Measurements from ENCODE around the gene C11orf58.

Gene C11orf58

DNA sequence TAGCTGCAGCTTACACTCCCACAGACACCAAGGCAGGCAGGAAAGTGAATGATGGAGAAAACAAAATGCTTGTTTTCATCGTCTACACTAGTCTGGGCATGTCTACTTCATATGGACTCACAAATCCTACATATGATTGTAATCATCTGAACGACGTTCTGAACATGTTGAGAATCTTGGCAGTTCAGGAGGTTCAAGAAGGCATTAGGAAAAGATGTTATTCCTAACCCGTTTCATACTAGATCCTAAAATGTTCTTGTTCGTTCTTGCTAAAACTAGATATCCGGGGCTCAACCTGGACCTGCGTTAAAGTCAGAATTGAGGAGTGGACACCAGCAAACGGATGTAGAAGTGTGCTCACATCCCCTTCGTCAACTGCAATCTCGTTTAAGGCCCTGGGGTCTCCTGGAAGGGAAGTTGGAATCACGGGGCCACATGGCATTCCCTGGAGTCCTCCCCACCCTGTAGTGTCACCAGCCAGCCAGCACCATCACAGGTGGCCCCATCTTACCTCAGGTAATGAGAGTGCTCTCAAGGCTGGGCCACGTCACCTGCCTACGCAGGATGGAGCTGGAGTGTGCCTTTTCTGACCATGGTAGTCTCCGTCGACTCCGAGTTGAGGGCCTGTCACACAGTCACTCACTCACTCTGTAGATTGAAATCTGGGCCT lies 37.3 kb downstream of the C11orf58 start:
- H3K36me3 Mint-ChIP-seq (ENCODE audit: low read depth), result no peaks in the 10 kb centered on the region
- H3K4me1 Mint-ChIP-seq (ENCODE audit: low read depth), result no peaks in the 10 kb centered on the region
- H3K9me3 Mint-ChIP-seq, result no peaks in the 10 kb centered on the region
- no peak overlapping the region for H3K4me3 Mint-ChIP-seq
- H3K27me3 Mint-ChIP-seq (ENCODE audit: low read depth), result no peaks in the 10 kb centered on the region
- H3K27ac Mint-ChIP-seq, result no peak overlapping the region

DNA sequence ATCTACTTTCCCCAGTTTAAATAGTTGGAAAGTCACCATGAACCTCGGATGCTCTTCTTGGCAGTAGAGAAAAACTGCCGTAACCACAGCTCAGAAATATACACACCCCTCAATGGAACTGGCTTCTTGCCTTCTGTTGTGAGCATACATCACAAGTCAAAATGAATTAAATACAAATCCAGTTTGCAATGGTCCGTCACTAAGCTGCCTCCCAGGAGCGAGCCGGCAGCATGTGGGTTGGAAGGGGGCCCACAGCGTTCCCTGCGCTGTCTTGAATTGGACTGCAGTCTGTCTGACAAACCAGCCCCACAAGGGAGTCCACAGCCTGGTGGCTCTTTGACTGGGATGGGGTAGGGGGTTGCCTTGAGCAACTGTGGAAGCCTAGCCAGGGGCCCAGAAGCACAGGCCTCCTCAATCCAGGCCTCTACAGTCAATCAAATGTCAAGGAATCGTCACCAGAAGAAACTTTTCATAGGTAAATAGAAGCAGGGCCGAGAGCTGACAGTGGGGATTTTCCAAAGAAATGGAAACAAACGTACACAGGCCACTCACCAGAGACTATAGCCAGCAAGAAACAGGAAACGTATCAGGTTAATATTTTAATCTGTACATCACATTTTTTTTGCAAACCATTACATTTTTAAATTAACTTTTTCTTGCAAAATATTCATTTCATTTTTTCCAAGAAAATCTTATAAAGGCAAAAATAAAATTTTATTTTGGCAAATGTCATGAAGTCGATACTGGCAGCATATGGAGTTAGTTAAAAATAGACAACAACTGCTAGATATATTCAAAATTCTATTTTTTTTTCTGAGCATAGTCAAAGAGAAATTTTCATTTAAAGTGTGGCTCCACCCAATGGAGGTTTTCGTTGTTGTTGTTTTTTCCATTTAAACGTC lies 38.5 kb downstream of the C11orf58 start:
- no peak overlapping the region for H3K27ac Mint-ChIP-seq
- H3K9me3 Mint-ChIP-seq, result no peaks in the 10 kb centered on the region

DNA sequence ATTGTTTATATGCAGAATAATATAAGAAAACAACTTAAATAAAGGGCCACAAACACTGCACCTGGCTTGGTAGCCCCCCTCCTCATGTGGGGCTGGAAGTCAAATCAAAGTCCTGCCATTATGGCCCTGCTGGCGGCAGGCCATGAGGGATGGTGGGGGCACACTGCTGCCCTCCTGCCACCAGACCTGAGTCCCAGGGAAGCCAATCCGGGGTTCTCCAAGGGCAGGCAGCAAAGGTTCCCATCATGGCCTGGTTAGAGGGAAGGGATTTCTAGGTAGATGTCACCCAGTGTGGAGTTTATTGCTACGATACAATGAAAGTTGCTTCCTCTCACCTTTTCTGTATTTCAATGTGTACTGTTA lies 39.1 kb downstream of the C11orf58 start:
- Mint-ChIP-seq H3K27me3 (ENCODE audit: low read depth) (no peaks in the 10 kb centered on the region), H3K36me3 (ENCODE audit: low read depth) (no peaks in the 10 kb centered on the region), H3K4me1 (ENCODE audit: low read depth) (no peaks in the 10 kb centered on the region), H3K4me3 (no peak overlapping the region), H3K9me3 (no peaks in the 10 kb centered on the region), H3K27ac (no peak overlapping the region)

More for the DNA sequence above, 38.5 kb downstream of the C11orf58 start:
- Mint-ChIP-seq H3K36me3 (ENCODE audit: low read depth) (no peaks in the 10 kb centered on the region), H3K4me1 (ENCODE audit: low read depth) (no peaks in the 10 kb centered on the region), H3K4me3 (no peak overlapping the region), H3K27me3 (ENCODE audit: low read depth) (no peaks in the 10 kb centered on the region)

DNA sequence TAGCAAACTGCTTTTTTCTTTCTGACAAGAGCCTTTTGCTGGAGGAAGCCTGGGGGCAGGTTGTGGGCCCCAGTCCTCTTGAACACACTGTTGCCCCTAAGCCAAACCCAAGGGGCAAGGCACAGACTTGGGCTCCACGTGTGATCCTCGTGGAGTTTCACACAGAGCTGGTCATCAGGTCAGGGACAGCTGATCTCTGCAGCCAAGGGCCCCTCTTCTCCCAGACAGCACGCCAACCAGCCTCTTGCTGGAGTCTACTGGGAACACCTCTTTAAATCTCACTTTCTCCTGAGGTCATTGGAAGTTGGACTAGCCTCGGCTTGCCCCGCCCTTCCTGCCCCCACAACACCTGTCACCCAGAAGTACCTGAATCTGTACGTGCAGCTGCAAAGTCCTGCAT lies 39.8 kb downstream of the C11orf58 start:
- H3K36me3 Mint-ChIP-seq (ENCODE audit: low read depth), result no peaks in the 10 kb centered on the region
- no peaks in the 10 kb centered on the region for H3K4me1 Mint-ChIP-seq (ENCODE audit: low read depth)
- no peaks in the 10 kb centered on the region for H3K27me3 Mint-ChIP-seq (ENCODE audit: low read depth)
- H3K27ac Mint-ChIP-seq, result no peak overlapping the region
- H3K9me3 Mint-ChIP-seq, result no peaks in the 10 kb centered on the region
- no peak overlapping the region for H3K4me3 Mint-ChIP-seq

DNA sequence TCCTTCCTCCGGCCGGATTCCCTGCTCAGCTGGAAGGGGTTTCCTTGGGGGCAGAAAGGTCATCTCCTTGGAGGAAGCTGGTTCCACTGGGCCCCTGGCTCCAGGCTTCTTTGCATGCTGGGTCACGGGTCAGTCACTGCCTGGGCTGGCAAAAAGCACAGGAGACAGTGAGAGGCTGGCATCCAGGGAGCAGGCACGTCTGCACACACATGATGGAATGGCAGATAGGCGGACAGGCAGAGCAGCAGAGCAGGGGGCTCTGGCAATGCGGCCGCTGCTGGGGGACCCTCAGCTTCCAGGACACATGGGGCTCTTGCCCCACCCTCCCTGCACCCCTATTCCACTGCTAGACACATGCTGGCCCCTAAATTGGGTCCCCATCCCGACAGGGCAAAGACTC lies 40.4 kb downstream of the C11orf58 start:
- no peaks in the 10 kb centered on the region for H3K27me3 Mint-ChIP-seq (ENCODE audit: low read depth)
- H3K4me1 Mint-ChIP-seq (ENCODE audit: low read depth), result no peaks in the 10 kb centered on the region
- no peak overlapping the region for H3K27ac Mint-ChIP-seq
- no peaks in the 10 kb centered on the region for H3K36me3 Mint-ChIP-seq (ENCODE audit: low read depth)
- H3K4me3 Mint-ChIP-seq, result no peak overlapping the region
- H3K9me3 Mint-ChIP-seq, result no peaks in the 10 kb centered on the region

DNA sequence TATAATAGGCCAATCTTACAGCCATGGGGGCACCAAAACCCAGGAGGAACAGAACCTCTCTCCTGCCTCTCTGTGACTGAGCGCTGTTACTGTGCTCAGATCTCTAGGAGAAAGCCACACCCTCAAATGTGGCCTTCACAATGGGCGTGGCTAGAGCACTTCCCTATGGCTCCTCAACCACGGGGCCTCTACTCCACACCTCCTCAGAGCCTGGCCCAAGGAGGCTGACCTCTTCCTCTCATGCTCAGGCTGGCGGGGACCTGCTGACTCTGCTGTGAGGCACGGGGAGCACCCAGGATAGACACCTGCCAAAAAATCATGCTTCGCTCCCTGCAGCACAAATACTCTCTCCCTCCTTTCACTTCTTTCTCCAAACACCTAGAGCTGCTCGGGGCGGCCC lies 41.0 kb downstream of the C11orf58 start:
- H3K9me3 Mint-ChIP-seq, result no peaks in the 10 kb centered on the region
- H3K4me3 Mint-ChIP-seq, result no peak overlapping the region
- H3K27me3 Mint-ChIP-seq (ENCODE audit: low read depth), result no peaks in the 10 kb centered on the region
- no peaks in the 10 kb centered on the region for H3K36me3 Mint-ChIP-seq (ENCODE audit: low read depth)
- H3K27ac Mint-ChIP-seq, result no peak overlapping the region
- no peaks in the 10 kb centered on the region for H3K4me1 Mint-ChIP-seq (ENCODE audit: low read depth)

DNA sequence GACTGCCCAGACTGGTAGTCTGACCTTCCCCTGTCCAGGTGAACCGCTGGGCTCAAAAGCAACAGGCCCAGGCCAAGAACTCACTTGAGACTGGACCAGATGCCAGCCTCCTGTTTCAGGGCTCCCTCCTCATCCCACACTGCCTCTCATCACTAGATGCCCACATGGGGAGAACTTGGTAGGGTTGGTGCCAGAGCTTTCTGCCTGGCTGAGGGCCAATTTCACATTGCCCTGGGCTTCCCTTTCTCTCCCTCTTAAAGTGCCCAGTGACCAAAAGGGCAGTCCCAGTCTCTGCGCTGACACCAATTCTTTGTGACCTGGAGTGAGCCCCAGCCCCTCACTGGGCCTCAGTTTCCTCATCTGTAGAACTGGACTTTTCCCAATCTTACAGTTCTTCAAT lies 41.7 kb downstream of the C11orf58 start:
- H3K4me3 Mint-ChIP-seq, result no peak overlapping the region
- H3K4me1 Mint-ChIP-seq (ENCODE audit: low read depth), result no peaks in the 10 kb centered on the region
- H3K27me3 Mint-ChIP-seq (ENCODE audit: low read depth), result no peaks in the 10 kb centered on the region
- no peak overlapping the region for H3K27ac Mint-ChIP-seq
- H3K36me3 Mint-ChIP-seq (ENCODE audit: low read depth), result no peaks in the 10 kb centered on the region
- H3K9me3 Mint-ChIP-seq, result no peaks in the 10 kb centered on the region

DNA sequence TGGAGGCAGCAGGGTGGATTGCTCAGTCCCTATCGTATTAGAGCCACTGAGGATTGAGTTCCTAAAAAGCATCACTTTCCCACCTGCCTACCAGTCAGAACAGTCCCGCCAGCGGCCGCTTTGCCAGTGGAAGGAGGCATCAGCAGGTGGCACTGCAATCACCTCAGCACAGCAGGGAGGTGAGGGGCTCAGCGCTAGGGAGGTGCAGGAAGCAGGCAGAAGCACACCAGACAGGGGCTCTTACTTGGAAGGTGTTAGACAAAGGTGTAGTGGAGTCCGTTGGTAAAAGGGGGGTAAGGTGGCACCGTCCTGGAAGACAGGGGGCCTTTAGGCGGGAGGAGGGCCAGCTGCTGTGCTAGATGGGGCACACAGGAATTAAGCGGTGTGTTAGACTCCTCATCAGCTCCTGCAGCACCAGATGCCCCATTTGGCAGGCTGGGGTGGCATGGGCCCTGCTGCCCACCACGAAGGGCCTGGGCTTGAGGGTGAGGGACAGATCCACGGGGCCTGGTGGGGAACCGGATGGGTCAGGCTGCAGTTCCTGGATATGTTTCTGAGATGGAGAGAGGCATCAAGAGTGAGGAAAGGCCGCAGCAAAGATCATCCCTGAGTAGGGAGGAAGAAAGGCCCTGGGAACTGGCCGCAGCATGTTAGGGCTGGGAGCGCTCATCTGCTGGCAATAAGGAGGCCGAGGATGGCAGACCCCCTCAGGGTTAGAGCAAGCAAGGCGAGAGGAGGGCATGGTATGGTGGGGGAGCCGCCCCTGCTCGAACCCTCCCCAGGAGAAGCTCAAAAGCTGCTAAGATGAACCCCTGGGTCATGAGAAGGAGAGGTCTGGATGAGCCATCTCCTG lies 42.5 kb downstream of the C11orf58 start:
- H3K36me3 Mint-ChIP-seq (ENCODE audit: low read depth), result no peaks in the 10 kb centered on the region
- no peaks in the 10 kb centered on the region for H3K9me3 Mint-ChIP-seq
- H3K27me3 Mint-ChIP-seq (ENCODE audit: low read depth), result no peaks in the 10 kb centered on the region
- H3K4me1 Mint-ChIP-seq (ENCODE audit: low read depth), result no peaks in the 10 kb centered on the region
- H3K27ac Mint-ChIP-seq, result no peak overlapping the region
- H3K4me3 Mint-ChIP-seq, result no peak overlapping the region

DNA sequence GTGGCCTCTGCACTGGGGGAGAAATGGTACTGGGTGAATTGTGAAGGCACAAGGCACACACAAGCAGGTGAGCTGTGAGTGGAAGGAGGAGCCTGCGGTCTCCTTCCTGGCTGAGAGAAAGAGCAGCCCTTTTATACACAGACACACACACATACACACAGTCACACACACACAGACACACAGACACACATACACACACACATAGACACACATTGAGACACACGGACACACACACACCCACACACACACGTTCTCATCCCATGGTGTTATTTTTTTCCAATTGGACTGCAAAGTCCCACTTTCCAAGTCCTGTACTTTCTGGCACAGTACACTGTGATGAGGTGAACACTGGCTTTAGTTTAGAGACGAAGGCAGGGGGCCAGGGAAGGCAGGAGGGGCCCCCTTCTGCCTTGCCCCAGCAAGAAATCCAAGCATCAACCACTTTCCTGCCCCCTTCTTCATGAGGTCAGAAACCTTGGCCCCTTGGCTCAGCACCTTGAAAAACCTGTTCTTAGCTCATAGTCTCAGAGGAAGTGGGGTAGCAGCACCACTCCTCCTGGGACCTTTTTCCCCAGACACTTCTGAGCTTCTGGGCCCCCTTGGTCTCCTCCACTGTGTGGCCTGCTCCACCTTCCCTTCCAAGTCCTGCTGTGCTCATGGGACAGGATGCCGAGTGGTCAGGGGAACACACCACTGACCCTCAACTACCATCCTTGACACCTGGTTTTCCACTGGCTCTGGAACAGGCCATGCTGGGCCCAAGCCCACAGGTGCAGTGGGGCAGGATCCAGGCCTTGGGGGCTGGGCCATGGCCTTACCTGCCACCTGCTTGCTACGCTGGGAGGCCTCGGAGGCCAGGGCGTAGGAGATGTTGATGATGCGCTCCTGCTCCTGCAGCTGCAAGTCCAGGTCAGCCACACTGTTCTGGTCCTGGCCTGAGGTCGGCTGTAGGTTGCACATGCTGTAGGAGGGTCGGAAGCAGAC lies 43.8 kb downstream of the C11orf58 start:
- Mint-ChIP-seq H3K9me3 (no peaks in the 10 kb centered on the region), H3K4me1 (ENCODE audit: low read depth) (no peaks in the 10 kb centered on the region), H3K36me3 (ENCODE audit: low read depth) (no peaks in the 10 kb centered on the region), H3K27ac (no peak overlapping the region), H3K27me3 (ENCODE audit: low read depth) (no peaks in the 10 kb centered on the region), H3K4me3 (no peak overlapping the region)

DNA sequence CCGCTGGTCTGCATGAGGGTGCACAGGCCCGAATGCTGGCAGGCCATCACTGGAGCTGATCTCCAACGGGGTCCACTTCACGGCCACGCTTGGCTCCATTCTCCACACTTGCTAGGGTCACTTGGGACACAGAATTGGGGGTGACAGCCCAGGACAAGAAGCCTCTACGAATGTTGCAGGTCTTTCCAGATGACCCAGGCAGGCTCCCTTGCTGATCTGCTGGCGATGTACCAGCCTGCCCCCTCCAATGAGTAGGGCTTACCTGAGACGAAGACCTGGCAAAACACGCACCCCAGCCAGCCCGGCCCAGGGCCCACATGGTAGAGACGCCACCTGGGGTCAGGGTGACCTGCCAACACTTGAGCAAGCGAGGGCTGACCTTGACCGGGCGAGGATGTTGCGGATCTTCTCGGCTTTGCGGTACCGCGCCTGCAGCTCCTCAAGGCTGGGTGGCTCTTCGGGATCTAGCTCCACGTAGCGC lies 44.9 kb downstream of the C11orf58 start:
- H3K4me1 Mint-ChIP-seq (ENCODE audit: low read depth), result no peaks in the 10 kb centered on the region
- H3K9me3 Mint-ChIP-seq, result no peaks in the 10 kb centered on the region
- H3K27ac Mint-ChIP-seq, result no peak overlapping the region
- H3K27me3 Mint-ChIP-seq (ENCODE audit: low read depth), result no peaks in the 10 kb centered on the region
- H3K4me3 Mint-ChIP-seq, result no peak overlapping the region
- H3K36me3 Mint-ChIP-seq (ENCODE audit: low read depth), result no peaks in the 10 kb centered on the region

DNA sequence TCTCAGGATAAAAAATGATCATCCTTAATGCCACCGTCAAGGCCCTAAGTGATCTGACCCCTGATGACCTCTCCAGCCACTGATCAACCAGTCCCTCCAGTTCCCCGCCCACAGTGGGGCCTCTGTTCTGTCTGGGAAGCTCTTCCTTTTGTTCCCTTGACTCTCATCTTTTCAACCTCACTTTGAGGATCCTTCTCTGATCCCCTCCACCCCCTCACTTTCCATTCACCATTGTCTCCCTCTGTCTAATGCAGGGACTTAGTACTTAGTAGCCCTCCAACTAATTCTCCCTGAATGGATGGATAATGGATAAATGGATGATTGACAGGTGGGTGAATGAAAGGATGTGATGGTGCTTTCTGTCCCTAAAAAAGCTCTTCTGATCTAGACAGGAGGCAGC lies 45.6 kb downstream of the C11orf58 start:
- Mint-ChIP-seq H3K27ac (no peak overlapping the region), H3K9me3 (no peaks in the 10 kb centered on the region), H3K4me1 (ENCODE audit: low read depth) (no peaks in the 10 kb centered on the region), H3K36me3 (ENCODE audit: low read depth) (no peaks in the 10 kb centered on the region), H3K27me3 (ENCODE audit: low read depth) (no peaks in the 10 kb centered on the region), H3K4me3 (no peak overlapping the region)

DNA sequence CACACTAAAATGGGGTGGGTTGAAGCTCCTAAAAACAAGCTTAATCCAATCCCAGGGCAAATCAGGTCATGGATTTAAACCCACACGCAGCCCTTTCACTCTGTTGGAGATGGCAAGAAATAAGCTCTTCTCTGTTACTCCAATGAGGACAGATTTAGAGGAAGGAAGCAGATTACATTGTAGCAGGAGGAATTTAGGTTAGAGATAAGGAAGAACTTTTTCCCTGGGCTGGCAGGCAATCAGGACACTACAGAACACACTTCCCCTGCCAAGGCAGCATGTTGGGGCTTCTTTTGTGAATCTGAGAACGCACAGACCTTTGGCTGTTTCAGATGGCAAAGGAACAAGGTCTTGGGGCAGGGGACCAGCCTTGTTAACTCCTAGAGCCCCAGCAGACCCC lies 46.2 kb downstream of the C11orf58 start:
- no peaks in the 10 kb centered on the region for H3K4me1 Mint-ChIP-seq (ENCODE audit: low read depth)
- H3K9me3 Mint-ChIP-seq, result no peaks in the 10 kb centered on the region
- no peak overlapping the region for H3K27ac Mint-ChIP-seq
- no peaks in the 10 kb centered on the region for H3K27me3 Mint-ChIP-seq (ENCODE audit: low read depth)
- H3K36me3 Mint-ChIP-seq (ENCODE audit: low read depth), result no peaks in the 10 kb centered on the region
- H3K4me3 Mint-ChIP-seq, result no peak overlapping the region

DNA sequence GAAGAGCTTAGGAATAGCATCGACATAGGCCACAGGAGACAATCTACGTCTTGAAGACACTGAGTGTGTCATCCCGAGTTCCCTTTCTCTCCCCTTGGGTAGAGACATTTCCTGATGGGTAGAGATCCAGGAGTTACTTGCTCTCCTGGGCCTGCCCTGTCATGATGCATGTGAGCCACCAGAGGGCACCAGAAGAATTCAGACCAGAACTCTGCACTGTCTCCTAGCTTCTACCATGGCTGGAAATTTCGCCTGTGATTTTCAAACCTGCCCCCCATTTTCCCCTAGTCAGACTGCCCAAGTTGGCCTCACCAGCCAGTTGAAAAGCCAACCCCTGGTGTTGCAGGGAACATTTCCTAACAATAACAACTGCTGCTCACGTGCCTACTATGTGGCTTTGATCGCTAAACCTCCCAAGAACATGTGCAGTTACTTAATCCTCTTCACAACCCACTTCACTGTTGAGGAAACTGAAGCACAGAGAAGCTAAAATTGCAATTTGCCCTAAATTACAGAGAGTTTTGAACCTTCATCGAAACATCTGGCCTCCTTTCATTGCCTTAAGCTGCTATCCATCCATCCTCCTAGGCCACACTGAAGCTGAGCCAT lies 47.2 kb downstream of the C11orf58 start:
- Mint-ChIP-seq H3K4me3 (no peak overlapping the region), H3K36me3 (ENCODE audit: low read depth) (no peaks in the 10 kb centered on the region), H3K4me1 (ENCODE audit: low read depth) (no peaks in the 10 kb centered on the region), H3K27me3 (ENCODE audit: low read depth) (no peaks in the 10 kb centered on the region), H3K27ac (no peak overlapping the region), H3K9me3 (no peaks in the 10 kb centered on the region)
